COR-L47 (cell line): ENCODE measurements around the gene TAPBPL.
"Not testable (repeated sequence)": the region's sequence is repeated elsewhere in the genome, so short reads cannot be mapped to it uniquely, and the experiment has no call there.

Experiments used
- DNase-seq: peaks from one replicate; lab custom pipeline; 2025; lab: John Stamatoyannopoulos, UW

TAPBPL gene, protein sequence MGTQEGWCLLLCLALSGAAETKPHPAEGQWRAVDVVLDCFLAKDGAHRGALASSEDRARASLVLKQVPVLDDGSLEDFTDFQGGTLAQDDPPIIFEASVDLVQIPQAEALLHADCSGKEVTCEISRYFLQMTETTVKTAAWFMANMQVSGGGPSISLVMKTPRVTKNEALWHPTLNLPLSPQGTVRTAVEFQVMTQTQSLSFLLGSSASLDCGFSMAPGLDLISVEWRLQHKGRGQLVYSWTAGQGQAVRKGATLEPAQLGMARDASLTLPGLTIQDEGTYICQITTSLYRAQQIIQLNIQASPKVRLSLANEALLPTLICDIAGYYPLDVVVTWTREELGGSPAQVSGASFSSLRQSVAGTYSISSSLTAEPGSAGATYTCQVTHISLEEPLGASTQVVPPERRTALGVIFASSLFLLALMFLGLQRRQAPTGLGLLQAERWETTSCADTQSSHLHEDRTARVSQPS

DNA sequence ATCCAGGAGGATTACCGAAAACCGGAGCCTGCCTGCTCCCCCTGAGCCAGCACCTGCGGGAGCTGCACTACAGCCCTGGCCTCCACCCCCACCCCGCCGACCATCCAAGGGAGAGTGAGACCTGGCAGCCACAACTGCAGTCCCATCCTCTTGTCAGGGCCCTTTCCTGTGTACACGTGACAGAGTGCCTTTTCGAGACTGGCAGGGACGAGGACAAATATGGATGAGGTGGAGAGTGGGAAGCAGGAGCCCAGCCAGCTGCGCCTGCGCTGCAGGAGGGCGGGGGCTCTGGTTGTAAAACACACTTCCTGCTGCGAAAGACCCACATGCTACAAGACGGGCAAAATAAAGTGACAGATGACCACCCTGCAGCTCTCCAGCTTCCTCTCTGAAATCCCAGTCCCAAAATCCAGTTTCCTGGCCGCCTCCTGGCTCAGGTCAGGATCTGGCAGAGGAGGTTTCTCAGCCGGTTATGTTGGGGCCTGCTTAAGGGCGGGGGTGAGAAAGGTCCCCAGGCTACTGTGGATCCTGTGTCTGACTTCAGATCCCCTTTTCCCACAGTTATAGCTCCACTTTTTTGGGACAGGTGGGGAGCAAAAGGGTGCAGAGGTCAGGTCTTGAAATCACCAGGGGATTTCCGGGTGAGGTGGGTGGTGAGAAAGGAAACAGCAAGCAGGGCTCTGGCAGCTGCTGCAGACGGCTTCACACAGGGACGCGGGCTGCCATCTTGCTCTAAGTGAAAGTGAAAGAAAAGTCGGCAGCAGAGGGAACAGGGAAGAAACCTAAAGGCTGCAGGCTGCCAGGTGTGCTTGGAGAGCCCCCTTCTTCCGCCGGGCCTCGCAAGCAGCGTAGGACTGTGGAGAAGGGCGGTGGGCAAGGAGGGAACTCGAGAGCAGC is at the start of gene TAPBPL:
Gene TAPBPL, plus strand, starts transcription at position 695 of the 897 bp plus-strand sequence. CDS start 207 bp downstream, outside the sequence.
- peak; percentile 69 for DNase-seq

- DNase-seq: no peak
Measured at GRCh38 chr12:6404390-6404789, 47.5 kb upstream of the TAPBPL start.

- DNase-seq: no peak
Measured at GRCh38 chr12:6405963-6406362, 45.9 kb upstream of the TAPBPL start.

DNA sequence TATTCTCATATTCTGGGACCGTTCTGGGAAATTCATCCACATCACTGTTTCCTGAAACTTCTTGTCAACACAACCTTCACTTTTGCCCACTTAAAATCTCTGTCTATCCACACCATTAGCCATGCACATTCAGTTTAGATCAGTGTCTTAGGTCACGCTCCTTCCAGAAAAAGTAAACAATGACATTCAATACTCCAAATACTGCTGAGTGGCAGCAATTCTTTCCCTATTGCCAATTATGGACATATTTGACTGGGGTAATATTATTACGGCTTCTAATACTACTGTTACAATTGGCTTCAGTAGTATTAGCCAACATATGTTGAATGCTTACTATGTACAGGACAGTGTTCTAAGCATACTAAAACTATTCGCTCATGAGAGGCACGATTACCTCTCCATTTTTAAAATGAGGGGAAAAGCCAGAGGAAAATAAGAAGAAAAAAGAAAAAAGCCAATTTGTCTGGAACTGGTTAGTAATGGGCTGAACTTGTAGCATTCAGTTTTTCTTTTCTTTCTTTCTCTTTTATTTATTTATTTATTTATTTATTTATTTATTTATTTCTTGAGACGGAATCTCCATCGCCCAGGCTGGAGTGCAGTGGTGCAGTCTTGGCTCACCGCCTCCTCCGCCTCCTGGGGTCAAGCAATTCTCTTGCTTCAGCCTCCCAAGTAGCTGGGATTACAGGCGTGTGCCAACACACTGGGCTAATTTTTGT is 44.4 kb upstream of the TAPBPL start:
- DNase-seq: no peak

DNA sequence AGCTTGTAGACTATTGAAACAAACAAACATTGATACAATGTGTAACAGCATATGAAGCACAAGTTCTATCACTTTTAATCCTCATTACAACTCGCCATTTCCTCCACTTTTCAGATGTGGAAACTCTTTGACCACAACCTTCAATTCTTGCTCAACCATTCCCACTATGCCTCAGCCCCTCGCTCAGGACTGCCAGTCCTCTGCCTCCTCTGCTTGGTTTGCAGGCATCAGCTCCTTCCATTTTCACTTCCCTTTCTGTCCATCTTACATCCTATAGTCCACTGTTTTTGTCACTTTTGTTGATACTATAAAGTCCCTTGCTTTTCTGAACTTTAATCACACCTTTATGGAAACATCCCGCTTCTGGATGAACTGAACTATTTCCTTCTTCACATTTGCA is 35.2 kb upstream of the TAPBPL start:
- no peak for DNase-seq

GRCh38 chr12:6418796-6419195 is 33.0 kb upstream of the TAPBPL start:
- DNase-seq: no peak

DNA sequence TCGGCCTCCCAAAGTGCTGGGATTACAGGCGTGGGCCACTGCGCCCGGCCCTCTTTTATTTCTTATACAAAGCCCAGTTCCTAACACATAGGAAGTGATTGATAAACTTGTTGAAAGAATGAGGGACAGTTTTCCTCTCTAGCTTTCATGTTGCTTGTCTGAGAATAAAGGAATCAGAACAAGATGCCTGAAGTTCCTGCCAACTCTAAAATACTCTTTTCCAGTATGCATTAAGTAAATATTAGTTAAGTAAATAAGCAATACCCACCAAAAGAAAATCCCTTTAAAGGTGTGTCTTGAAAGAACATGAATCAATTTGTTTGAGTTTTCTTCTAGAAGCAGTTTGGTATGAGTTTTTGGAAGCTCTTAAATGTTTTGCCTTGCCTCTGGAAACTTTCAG is 31.5 kb upstream of the TAPBPL start:
- no peak for DNase-seq

GRCh38 chr12:6423267-6424007 is 28.4 kb upstream of the TAPBPL start:
- peak; percentile 64 for DNase-seq

GRCh38 chr12:6424008-6424347 is 27.9 kb upstream of the TAPBPL start:
- no peak for DNase-seq

GRCh38 chr12:6424866-6425265 is 27.0 kb upstream of the TAPBPL start:
- DNase-seq: no peak

- no peak for DNase-seq
Measured at GRCh38 chr12:6425590-6426531, 26.0 kb upstream of the TAPBPL start.

DNA sequence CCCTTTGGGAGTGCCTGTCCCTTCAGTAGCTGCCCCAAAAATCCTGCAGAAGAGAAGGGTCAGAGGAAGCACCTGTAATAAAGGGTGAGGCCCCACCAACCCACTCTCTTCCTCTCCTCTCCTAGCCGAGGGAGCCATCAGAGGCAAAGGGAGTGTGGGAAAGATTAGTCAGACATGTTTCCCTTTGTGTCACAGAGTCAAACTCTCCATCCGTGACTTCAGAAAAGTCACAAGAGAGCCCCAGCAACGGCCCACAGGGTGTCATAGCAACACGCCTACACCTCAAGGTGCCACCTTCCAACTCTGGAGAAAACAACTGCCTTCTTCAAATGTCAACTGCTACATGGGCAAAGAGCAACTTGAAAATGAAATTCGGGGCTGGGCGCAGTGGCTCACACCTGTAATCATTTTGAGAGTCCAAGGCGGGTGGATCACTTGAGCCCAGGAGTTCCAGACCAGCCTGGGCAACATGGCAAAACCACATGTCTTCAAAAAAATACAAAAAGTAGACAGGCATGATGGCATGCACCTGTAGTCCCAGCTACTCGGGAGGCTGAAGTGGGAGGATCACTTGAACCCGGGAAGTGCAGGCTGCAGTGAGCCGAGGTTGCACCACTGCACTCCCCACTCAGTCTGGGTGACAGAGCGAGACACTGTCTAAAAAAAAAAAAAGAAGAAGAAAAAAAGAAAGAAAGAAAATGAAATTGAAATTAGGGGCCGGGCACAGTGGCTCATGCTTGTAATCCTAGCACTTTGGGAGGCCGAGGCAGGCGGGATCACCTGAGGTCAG is 24.8 kb upstream of the TAPBPL start:
- DNase-seq: no peak

DNA sequence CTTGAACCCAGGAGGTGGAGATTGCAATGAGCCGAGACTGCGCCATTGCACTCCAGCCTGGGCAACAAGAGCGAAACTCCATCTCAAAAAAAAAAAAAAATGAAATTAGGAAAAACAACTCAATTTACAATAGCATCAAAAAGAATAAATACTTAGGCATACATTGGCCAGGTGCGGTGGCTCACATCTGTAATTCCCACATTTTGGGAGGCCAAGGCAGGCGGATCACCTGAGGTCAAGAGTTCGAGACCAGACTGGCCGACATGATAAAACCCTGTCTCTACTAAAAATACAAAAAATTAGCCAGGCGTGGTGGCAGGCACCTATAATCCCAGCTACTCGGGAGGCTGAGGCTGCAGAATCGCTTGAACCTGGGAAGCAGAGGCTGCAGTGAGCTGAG is 24.0 kb upstream of the TAPBPL start:
- not testable (repeated sequence) for DNase-seq

- DNase-seq: no peak
Measured at GRCh38 chr12:6428326-6428725, 23.5 kb upstream of the TAPBPL start.

GRCh38 chr12:6430124-6430989 is 21.5 kb upstream of the TAPBPL start:
- DNase-seq: no peak

GRCh38 chr12:6432991-6433390 is 18.9 kb upstream of the TAPBPL start:
- no peak for DNase-seq

DNA sequence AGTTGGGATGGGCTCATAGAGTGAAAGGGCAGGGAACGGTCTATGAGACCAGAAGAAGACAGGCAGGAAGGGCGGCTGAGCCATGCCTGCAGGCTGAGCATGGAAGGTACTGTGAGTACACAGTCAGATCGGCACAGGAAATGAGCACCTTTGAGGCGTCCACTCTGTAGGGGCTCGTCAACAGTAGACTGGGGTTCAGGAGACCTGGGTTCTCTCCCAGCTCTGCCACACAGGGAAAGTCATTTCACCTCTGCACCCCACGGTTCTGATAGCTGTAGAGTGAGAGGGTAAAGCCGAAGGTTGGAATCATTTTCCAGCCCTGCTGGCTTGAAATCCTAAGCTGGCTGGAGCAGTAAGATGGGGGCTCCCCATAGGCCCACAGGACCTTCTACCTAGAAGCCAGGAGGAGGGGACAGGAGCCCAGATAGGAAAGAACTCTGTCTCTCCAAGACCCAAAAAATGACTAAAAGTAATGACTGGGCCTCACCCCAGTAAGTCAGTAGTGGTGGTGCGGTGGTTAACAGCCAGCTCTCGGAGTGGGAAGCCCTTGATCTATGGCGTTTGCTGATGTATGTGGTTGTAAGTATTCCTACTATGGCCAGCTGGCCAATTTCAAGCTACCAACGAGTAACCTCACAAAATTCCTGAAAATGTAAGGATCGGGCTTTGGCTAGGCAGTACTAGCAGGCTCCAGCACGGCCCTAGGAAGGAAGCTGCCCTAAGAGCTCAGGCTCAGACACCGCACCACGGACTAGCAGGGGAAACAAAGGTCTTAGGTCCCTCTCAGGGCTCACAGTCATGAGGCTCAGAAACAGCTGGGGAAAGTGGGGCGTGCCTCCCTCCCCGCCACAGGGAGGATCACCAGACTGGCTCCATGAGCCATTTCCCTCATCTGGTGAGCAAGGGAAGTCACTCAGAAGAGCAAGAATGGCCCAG is 17.4 kb upstream of the TAPBPL start:
- no peak for DNase-seq
